Bronchial epithelial cell (primary cell): ENCODE data around the gene NMNAT2. TPM values are rescaled to one million over a fixed set of nuclear protein-coding genes. Genes with fewer than 3 reads are reported as not detected.

Source experiments
- DNase-seq: peaks from one replicate; pipeline ENCODE4 v3.0.0-alpha.2; 2010; ENCODE audit warnings: low read depth
- FAIRE-seq: peaks from 2 replicates; lab custom pipeline; 2011; peaks lifted over from hg19 to GRCh38; lab: Jason Lieb, UNC
- H3K27me3 ChIP-seq: 2 replicates; pipeline ENCODE4 v1.5.1; 2011; ENCODE audit warnings: low read length; ENCODE audit not compliant: control insufficient read depth, insufficient read depth
- H3K36me3 ChIP-seq: 2 replicates; pipeline ENCODE4 v1.5.1; 2011; ENCODE audit warnings: low read length; ENCODE audit not compliant: control insufficient read depth, insufficient read depth
- H3K4me3 ChIP-seq: 2 replicates; pipeline ENCODE4 v1.5.1; 2011; ENCODE audit warnings: mild to moderate bottlenecking, low read depth, low read length, control low read depth
- total RNA-seq: library from RNA; depleted of rRNA; stranded (reverse); fragments of >200 nt; gene quantifications from 2 replicates; pipeline ENCODE4 v1.2.1, GENCODE V29; 2014
- TF ChIP-seq, protein P1 (sequence below): IDR thresholded peaks from 2 replicates; pipeline ENCODE4 v1.5.1; 2011; ENCODE audit warnings: mild to moderate bottlenecking, moderate library complexity, low read length, control low read depth, inconsistent platforms; ENCODE audit not compliant: insufficient read depth, severe bottlenecking

NMNAT2 gene
- total RNA-seq, 1 donor from 2014 or later, result 0.26 TPM

DNA sequence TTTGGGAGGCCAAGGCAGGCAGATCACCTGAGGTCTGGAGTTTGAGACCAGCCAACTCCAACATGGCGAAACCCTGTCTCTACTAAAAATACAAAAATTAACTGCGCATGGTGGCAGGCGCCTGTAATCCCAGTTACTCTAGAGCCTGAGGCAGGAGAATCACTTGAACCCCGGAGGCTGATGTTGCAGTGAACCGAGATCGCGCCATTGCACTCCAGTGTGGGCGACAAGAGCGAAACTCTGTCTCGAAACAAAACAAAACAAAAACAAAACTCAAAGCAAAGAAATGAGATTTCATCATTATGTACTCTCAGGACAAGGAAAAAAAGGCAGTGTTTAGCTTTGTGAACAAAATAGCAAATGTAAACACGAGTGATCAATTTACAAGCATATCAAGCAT is 171.1 kb downstream of the NMNAT2 start:
- FAIRE-seq, result no peak
- Histone ChIP-seq H3K36me3 (peaks cover 4% of the 10 kb centered on the region), H3K4me3 (no peak overlapping the region), H3K27me3 (no peaks in the 10 kb centered on the region)
- TF ChIP-seq, protein P1, sequence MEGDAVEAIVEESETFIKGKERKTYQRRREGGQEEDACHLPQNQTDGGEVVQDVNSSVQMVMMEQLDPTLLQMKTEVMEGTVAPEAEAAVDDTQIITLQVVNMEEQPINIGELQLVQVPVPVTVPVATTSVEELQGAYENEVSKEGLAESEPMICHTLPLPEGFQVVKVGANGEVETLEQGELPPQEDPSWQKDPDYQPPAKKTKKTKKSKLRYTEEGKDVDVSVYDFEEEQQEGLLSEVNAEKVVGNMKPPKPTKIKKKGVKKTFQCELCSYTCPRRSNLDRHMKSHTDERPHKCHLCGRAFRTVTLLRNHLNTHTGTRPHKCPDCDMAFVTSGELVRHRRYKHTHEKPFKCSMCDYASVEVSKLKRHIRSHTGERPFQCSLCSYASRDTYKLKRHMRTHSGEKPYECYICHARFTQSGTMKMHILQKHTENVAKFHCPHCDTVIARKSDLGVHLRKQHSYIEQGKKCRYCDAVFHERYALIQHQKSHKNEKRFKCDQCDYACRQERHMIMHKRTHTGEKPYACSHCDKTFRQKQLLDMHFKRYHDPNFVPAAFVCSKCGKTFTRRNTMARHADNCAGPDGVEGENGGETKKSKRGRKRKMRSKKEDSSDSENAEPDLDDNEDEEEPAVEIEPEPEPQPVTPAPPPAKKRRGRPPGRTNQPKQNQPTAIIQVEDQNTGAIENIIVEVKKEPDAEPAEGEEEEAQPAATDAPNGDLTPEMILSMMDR, result no peak
- DNase-seq, result no peak

DNA sequence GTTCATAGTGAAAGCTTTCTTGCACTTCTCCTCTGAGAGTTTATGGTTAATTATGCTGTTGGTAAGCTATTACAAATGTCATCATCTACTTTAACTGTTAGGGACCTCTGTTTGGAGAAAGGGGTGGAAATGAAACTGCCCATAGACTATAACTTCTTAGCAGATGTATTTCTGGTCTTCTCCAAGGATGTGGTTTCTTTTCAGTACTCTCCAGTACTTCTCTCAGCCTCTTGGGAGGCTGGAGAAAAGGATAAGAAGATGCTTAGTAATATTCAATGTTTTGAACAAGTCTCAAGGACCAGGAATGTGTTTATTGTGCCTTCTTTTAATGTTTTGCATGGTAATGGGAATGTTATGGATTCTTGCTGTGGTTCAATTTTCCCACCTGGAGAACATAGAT is 171.7 kb downstream of the NMNAT2 start:
- H3K27me3 ChIP-seq, result no peaks in the 10 kb centered on the region
- no peak for FAIRE-seq
- peaks cover 4% of the 10 kb centered on the region for H3K36me3 ChIP-seq
- DNase-seq, result no peak
- no peak overlapping the region for H3K4me3 ChIP-seq
- TF ChIP-seq, protein P1, result no peak

DNA sequence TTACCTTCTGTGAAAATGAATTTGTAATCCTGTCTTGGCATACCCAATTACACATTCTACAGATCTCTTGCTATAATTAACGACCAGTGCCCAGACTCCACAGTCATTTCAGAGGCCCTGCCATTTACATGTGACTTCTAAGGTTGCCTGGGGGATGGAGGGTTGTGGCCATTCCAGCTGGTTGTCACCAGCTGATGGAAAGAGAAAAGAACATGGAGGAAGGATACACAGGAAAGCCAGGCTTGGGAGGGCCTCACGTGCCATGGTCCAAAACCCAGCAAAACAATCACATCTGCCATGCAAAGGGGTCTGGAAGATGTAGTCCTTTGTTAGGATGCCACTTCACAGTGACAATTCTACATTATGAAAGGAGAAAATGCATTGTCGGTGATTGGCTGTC is 172.8 kb downstream of the NMNAT2 start:
- no peak for FAIRE-seq
- Histone ChIP-seq H3K27me3 (no peaks in the 10 kb centered on the region), H3K4me3 (no peak overlapping the region), H3K36me3 (peaks cover 6% of the 10 kb centered on the region)
- DNase-seq, result no peak
- TF ChIP-seq, protein P1, result no peak

DNA sequence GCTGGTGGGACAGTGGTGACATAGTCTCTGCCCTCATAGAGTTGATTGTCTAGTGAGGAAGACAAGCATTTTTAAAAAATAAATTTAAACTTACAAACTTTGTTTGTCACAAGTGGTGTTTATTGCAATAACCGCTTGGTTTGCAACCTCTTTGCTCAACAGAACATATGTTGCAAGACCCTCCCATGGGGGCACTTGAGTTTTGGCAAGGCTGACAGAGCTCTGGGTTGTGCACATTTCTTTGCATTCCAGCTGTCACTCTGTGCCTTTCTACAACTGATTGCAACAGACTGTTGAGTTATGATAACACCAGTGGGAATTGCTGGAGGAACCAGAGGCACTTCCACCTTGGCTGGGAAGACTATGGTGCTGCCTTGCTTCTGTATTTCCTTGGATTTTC is 173.7 kb downstream of the NMNAT2 start:
- no peak overlapping the region for H3K4me3 ChIP-seq
- H3K36me3 ChIP-seq, result peaks cover 14% of the 10 kb centered on the region
- DNase-seq (no peak), FAIRE-seq (no peak)
- TF ChIP-seq, protein P1, result no peak
- H3K27me3 ChIP-seq, result no peaks in the 10 kb centered on the region

DNA sequence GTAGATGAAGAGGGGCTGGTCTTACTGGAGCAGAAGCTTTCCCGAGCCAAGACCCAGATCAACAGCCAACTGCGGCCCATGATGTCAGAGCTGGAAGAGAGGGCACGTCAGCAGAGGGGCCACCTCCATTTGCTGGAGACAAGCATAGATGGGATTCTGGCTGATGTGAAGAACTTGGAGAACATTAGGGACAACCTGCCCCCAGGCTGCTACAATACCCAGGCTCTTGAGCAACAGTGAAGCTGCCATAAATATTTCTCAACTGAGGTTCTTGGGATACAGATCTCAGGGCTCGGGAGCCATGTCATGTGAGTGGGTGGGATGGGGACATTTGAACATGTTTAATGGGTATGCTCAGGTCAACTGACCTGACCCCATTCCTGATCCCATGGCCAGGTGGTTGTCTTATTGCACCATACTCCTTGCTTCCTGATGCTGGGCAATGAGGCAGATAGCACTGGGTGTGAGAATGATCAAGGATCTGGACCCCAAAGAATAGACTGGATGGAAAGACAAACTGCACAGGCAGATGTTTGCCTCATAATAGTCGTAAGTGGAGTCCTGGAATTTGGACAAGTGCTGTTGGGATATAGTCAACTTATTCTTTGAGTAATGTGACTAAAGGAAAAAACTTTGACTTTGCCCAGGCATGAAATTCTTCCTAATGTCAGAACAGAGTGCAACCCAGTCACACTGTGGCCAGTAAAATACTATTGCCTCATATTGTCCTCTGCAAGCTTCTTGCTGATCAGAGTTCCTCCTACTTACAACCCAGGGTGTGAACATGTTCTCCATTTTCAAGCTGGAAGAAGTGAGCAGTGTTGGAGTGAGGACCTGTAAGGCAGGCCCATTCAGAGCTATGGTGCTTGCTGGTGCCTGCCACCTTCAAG is 174.8 kb downstream of the NMNAT2 start:
- H3K27me3 ChIP-seq, result no peaks in the 10 kb centered on the region
- no peak for FAIRE-seq
- peaks cover 20% of the 10 kb centered on the region for H3K36me3 ChIP-seq
- no peak overlapping the region for H3K4me3 ChIP-seq
- TF ChIP-seq, protein P1, result no peak
- DNase-seq, result no peak
